ENCODE measurements around the gene BLNK.

The BLNK gene

DNA sequence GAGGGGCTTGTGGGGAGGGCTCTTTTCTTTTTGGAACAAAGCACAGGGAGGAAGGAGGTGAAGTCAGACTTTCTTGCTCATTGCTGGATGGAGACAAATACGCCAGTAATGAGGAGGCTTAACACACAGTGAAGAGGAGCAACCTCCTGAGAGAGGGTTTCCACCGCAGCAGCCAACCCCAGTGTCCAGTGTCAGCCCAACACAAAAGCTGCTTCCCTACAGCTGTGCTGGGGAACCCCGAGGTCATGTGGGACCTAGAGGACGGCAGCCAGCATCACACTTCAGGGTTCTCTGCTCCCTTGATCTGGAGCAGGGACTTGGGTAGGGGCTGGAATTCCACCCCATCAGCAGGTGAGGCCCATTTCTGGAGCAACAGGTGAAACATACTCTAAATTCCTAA lies 7.7 kb downstream of the BLNK start:
- Histone ChIP-seq H3K4me3 (ENCODE audit: insufficient read depth, low read depth, low read length, poor library complexity, severe bottlenecking) (no peak overlapping the region), H3K9me3 (ENCODE audit: control insufficient read depth, low read length) (no peaks in the 10 kb centered on the region), H3K27ac (ENCODE audit: insufficient read depth, low read length, poor library complexity, severe bottlenecking) (no peak overlapping the region), H3K4me1 (ENCODE audit: control insufficient read depth, insufficient read depth, low read length, poor library complexity, severe bottlenecking) (no peaks in the 10 kb centered on the region), H3K27me3 (replicated peaks; ENCODE audit: control insufficient read depth, insufficient read depth, low read length, poor library complexity, severe bottlenecking) (no peaks in the 10 kb centered on the region), H3K36me3 (ENCODE audit: control insufficient read depth, insufficient read depth, low read length) (no peaks in the 10 kb centered on the region)
- no peak for DNase-seq

DNA sequence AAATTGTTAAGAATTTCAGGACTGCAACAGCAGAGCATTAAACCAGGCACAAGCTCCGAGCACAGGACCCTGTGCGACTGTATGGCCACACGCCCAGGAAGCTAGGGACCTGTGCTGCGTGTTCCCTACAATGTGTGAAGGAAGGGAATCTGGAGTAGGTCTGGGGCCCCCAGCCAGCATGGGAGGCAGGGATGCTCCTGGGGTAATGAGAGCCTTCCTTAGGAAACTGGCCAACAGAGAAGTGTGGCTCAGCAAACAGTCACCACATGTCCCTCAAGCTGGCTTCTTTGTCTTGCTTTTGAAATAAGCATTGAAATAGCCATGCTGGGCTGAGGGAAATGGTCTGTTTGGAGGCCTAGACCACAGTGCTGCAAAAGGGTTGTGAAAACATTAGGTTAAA lies 8.2 kb downstream of the BLNK start:
- Histone ChIP-seq H3K27ac (ENCODE audit: insufficient read depth, low read length, poor library complexity, severe bottlenecking) (no peak overlapping the region), H3K27me3 (replicated peaks; ENCODE audit: control insufficient read depth, insufficient read depth, low read length, poor library complexity, severe bottlenecking) (no peaks in the 10 kb centered on the region), H3K9me3 (ENCODE audit: control insufficient read depth, low read length) (no peaks in the 10 kb centered on the region), H3K4me1 (ENCODE audit: control insufficient read depth, insufficient read depth, low read length, poor library complexity, severe bottlenecking) (no peaks in the 10 kb centered on the region), H3K4me3 (ENCODE audit: insufficient read depth, low read depth, low read length, poor library complexity, severe bottlenecking) (no peak overlapping the region), H3K36me3 (ENCODE audit: control insufficient read depth, insufficient read depth, low read length) (no peaks in the 10 kb centered on the region)
- DNase-seq: no peak

DNA sequence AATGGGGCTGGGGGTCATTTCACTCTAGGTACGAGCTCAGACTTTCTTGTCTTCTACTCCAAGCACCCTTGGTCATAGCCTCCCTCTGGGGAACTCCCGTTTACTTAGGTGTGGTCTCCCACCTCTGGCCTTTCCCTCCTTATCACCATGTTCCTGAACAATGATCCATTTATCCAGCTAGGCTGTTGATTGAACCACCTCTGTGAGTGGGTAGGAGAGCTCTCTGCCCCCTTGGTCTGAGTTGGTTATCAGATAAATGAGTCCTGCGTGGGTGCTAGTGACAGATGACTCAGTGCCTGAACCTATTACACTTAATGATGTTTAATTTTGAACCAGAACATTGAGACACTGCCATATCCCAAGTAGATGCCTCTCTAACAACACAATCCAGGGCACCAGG lies 9.4 kb downstream of the BLNK start:
- Histone ChIP-seq H3K36me3 (ENCODE audit: control insufficient read depth, insufficient read depth, low read length) (no peaks in the 10 kb centered on the region), H3K4me1 (ENCODE audit: control insufficient read depth, insufficient read depth, low read length, poor library complexity, severe bottlenecking) (no peaks in the 10 kb centered on the region), H3K27me3 (replicated peaks; ENCODE audit: control insufficient read depth, insufficient read depth, low read length, poor library complexity, severe bottlenecking) (no peaks in the 10 kb centered on the region), H3K9me3 (ENCODE audit: control insufficient read depth, low read length) (no peaks in the 10 kb centered on the region), H3K27ac (ENCODE audit: insufficient read depth, low read length, poor library complexity, severe bottlenecking) (no peak overlapping the region), H3K4me3 (ENCODE audit: insufficient read depth, low read depth, low read length, poor library complexity, severe bottlenecking) (no peak overlapping the region)
- DNase-seq: no peak

DNA sequence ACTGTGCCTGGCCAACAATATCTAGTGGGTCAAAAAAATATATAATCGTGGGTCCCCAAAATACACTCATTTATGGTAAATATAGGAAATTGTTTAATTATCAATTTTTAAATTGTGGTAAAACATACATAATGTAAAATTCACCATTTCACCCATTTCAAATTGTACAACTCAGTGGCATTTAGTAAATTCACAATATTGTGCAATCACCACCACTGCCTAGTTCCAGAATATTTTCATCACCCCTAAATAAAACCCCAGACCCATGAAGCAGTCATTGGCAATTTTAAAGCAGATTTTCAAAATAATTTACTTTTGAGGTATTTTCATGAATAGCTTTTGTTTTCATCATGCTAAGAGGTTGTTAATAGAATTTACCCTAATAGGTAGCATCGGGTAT lies 10.2 kb downstream of the BLNK start:
- Histone ChIP-seq H3K4me1 (ENCODE audit: control insufficient read depth, insufficient read depth, low read length, poor library complexity, severe bottlenecking) (no peaks in the 10 kb centered on the region), H3K9me3 (ENCODE audit: control insufficient read depth, low read length) (no peaks in the 10 kb centered on the region), H3K36me3 (ENCODE audit: control insufficient read depth, insufficient read depth, low read length) (no peaks in the 10 kb centered on the region), H3K27me3 (replicated peaks; ENCODE audit: control insufficient read depth, insufficient read depth, low read length, poor library complexity, severe bottlenecking) (no peaks in the 10 kb centered on the region), H3K27ac (ENCODE audit: insufficient read depth, low read length, poor library complexity, severe bottlenecking) (no peak overlapping the region), H3K4me3 (ENCODE audit: insufficient read depth, low read depth, low read length, poor library complexity, severe bottlenecking) (no peak overlapping the region)
- no peak for DNase-seq

DNA sequence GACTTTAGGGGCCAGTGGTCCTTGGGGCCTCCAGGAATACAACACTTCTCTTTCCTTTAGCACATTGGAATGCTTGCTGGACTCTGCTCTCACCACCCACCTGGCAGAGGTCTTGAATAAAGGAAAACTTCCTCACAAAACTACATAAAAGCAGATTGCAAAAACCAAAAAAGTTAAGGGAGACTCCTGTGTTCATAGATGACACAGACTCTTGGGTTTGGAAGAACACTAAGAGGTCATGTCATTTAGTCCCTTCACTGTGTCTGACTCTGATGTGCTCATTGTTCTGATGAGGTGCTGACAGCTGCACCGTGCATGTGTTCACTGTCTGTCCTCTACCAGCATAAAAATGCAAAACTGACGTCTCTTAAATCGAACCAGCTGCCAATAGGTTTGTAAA lies 11.4 kb downstream of the BLNK start:
- no peaks in the 10 kb centered on the region for H3K36me3 ChIP-seq (ENCODE audit: control insufficient read depth, insufficient read depth, low read length)
- H3K4me1 ChIP-seq (ENCODE audit: control insufficient read depth, insufficient read depth, low read length, poor library complexity, severe bottlenecking): no peaks in the 10 kb centered on the region

DNA sequence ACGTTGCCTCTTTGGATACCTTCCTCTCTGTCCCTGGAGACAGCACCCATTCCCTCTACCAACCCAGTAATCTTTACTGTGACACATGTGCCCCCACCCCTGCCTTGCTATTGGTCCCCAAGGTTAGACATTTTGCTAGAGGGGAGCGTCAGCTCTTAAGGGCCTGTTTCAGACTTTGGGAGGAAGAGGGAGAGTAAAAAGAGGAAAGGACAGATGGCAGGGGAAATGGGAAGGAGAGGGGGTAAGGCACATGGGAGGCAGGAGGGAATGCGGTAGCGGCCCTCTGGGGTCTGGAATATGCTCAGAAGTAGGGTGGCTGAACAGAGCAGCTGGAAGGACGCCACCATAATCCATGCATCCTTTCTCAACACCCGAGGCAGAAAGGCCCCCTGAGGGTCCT lies 12.2 kb downstream of the BLNK start:
- no peaks in the 10 kb centered on the region for H3K9me3 ChIP-seq (ENCODE audit: control insufficient read depth, low read length)
- no peak for DNase-seq
- H3K27ac ChIP-seq (ENCODE audit: insufficient read depth, low read length, poor library complexity, severe bottlenecking): no peak overlapping the region
- H3K27me3 ChIP-seq (replicated peaks; ENCODE audit: control insufficient read depth, insufficient read depth, low read length, poor library complexity, severe bottlenecking): no peaks in the 10 kb centered on the region
- no peaks in the 10 kb centered on the region for H3K4me1 ChIP-seq (ENCODE audit: control insufficient read depth, insufficient read depth, low read length, poor library complexity, severe bottlenecking)
- H3K4me3 ChIP-seq (ENCODE audit: insufficient read depth, low read depth, low read length, poor library complexity, severe bottlenecking): no peak overlapping the region
- H3K36me3 ChIP-seq (ENCODE audit: control insufficient read depth, insufficient read depth, low read length): no peaks in the 10 kb centered on the region

More for the DNA sequence above, 11.4 kb downstream of the BLNK start:
- no peaks in the 10 kb centered on the region for H3K9me3 ChIP-seq (ENCODE audit: control insufficient read depth, low read length)
- no peak overlapping the region for H3K4me3 ChIP-seq (ENCODE audit: insufficient read depth, low read depth, low read length, poor library complexity, severe bottlenecking)
- H3K27me3 ChIP-seq (replicated peaks; ENCODE audit: control insufficient read depth, insufficient read depth, low read length, poor library complexity, severe bottlenecking): no peaks in the 10 kb centered on the region
- no peak for DNase-seq
- H3K27ac ChIP-seq (ENCODE audit: insufficient read depth, low read length, poor library complexity, severe bottlenecking): no peak overlapping the region

DNA sequence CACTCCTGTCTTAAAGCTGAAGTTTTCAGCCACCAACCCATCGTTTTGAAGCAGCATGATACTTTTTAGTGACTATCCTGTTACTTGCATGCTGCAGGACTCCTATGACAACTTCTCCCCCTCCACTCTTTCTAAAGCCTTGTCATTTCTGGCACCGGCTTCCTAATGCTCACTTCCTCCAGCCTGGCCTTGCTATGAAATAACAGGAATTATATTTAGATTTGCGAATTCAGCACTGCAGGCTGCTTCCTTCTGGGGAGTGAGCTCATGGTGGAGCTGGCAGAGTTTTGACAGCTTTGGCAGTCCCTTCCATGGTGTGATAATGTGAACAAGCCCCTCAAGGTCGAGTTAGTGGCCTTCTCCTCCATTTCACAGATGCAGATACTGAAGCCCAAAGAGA lies 13.4 kb downstream of the BLNK start:
- Histone ChIP-seq H3K4me1 (ENCODE audit: control insufficient read depth, insufficient read depth, low read length, poor library complexity, severe bottlenecking) (no peaks in the 10 kb centered on the region), H3K4me3 (ENCODE audit: insufficient read depth, low read depth, low read length, poor library complexity, severe bottlenecking) (no peak overlapping the region), H3K27ac (ENCODE audit: insufficient read depth, low read length, poor library complexity, severe bottlenecking) (no peak overlapping the region), H3K27me3 (replicated peaks; ENCODE audit: control insufficient read depth, insufficient read depth, low read length, poor library complexity, severe bottlenecking) (no peaks in the 10 kb centered on the region), H3K36me3 (ENCODE audit: control insufficient read depth, insufficient read depth, low read length) (no peaks in the 10 kb centered on the region), H3K9me3 (ENCODE audit: control insufficient read depth, low read length) (no peaks in the 10 kb centered on the region)
- no peak for DNase-seq

DNA sequence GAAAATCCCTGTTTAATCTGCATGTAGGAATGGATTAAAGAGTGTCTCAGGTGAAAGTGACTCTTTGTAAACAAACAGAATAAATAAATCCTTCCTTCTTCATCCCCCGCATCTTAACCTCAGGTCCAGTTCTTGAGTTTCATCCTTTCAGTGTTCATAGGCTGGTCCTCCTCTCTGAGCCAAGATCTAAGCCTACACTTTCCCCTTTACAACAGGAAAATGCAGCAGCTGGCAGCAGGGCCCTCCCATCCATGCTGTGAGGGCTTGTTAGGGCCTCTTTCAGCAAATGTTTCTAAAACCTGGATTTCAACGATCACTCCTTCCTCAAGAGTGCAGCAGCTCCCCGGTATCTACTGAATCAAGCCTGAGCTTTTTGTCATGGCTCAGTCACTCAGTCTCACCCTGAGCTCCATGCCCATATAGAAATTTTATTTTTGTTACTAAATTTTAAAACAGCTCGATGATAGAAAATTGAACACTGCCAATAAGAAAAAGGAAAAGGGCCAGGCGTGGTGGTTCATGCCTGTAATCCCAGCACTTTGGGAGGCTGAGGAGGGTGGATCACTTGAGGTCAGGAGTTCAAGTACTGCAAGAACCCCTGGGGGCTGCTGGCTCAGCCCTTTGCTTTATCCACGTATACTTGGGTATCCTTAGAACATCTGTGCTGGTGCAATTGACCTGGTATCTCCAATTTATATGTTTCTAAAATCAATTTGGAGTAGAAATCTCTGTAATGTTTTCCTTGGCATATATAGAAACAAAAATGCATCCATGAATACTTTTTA lies 15.6 kb downstream of the BLNK start:
- H3K4me3 ChIP-seq (ENCODE audit: insufficient read depth, low read depth, low read length, poor library complexity, severe bottlenecking): no peak overlapping the region
- no peak overlapping the region for H3K27ac ChIP-seq (ENCODE audit: insufficient read depth, low read length, poor library complexity, severe bottlenecking)
- H3K36me3 ChIP-seq (ENCODE audit: control insufficient read depth, insufficient read depth, low read length): no peaks in the 10 kb centered on the region
- no peaks in the 10 kb centered on the region for H3K27me3 ChIP-seq (replicated peaks; ENCODE audit: control insufficient read depth, insufficient read depth, low read length, poor library complexity, severe bottlenecking)
- no peak for DNase-seq
- no peaks in the 10 kb centered on the region for H3K4me1 ChIP-seq (ENCODE audit: control insufficient read depth, insufficient read depth, low read length, poor library complexity, severe bottlenecking)
- H3K9me3 ChIP-seq (ENCODE audit: control insufficient read depth, low read length): no peaks in the 10 kb centered on the region

DNA sequence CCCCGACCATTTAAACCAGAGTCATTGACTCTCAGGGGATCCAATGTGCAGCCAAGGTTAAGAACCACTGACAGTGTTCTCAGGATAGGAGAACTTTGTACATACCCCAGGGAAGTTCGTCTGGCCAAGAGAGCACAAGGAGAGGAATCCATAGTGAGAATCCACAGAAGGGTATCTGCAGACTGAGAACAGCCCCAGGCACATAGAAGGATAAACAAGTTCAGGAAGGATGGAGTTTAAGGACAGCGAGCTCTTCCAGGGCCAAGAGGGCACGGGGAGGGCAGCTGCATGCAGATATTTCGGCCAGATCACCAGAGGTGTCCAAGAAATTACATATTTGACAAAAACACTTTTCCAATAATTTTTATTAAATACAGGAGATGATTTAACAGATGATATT lies 16.4 kb downstream of the BLNK start:
- Histone ChIP-seq H3K27ac (ENCODE audit: insufficient read depth, low read length, poor library complexity, severe bottlenecking) (no peak overlapping the region), H3K4me3 (ENCODE audit: insufficient read depth, low read depth, low read length, poor library complexity, severe bottlenecking) (no peak overlapping the region), H3K36me3 (ENCODE audit: control insufficient read depth, insufficient read depth, low read length) (no peaks in the 10 kb centered on the region), H3K4me1 (ENCODE audit: control insufficient read depth, insufficient read depth, low read length, poor library complexity, severe bottlenecking) (no peaks in the 10 kb centered on the region), H3K9me3 (ENCODE audit: control insufficient read depth, low read length) (no peaks in the 10 kb centered on the region), H3K27me3 (replicated peaks; ENCODE audit: control insufficient read depth, insufficient read depth, low read length, poor library complexity, severe bottlenecking) (no peaks in the 10 kb centered on the region)
- no peak for DNase-seq

DNA sequence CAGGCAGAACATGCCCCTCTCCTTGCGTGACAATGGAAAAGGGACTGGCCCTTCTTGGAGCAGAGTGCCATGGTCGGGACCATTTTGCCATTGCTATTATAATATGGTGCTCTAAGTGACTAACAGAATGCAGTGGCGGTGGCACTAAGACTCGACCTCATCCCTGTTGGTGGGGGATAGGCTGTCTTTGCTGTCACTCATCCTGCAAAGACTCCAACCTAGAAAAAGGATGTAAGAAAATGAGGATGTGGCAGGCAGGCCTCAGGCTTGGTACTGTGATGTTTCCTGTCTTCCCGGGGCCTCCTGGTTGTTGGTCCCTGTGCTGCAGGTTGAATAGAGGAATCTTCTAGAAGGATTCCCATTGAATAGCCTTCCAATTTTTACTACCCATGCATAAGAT lies 18.6 kb downstream of the BLNK start:
- Histone ChIP-seq H3K4me1 (ENCODE audit: control insufficient read depth, insufficient read depth, low read length, poor library complexity, severe bottlenecking) (no peaks in the 10 kb centered on the region), H3K4me3 (ENCODE audit: insufficient read depth, low read depth, low read length, poor library complexity, severe bottlenecking) (no peak overlapping the region), H3K9me3 (ENCODE audit: control insufficient read depth, low read length) (no peaks in the 10 kb centered on the region), H3K27ac (ENCODE audit: insufficient read depth, low read length, poor library complexity, severe bottlenecking) (no peak overlapping the region), H3K27me3 (replicated peaks; ENCODE audit: control insufficient read depth, insufficient read depth, low read length, poor library complexity, severe bottlenecking) (no peaks in the 10 kb centered on the region), H3K36me3 (ENCODE audit: control insufficient read depth, insufficient read depth, low read length) (no peaks in the 10 kb centered on the region)
- DNase-seq: no peak

Data from effector memory CD4-positive, alpha-beta T cell (primary cell).